LNCaP clone FGC (cell line): ENCODE results near the gene ATXN7L1.

Experiments
- DNase-seq: peaks from one replicate; pipeline ENCODE4 v3.0.0-alpha.2; 2011; ENCODE audit warnings: low read depth
- H3K4me3 ChIP-seq: 2 replicates; pipeline ENCODE4 v1.5.1; 2011; ENCODE audit warnings: mild to moderate bottlenecking, low read depth, low read length, control low read depth
- TF ChIP-seq, protein P1 (sequence below): IDR thresholded peaks from 2 replicates; pipeline ENCODE4 v1.5.1; 2012; ENCODE audit warnings: mild to moderate bottlenecking; ENCODE audit not compliant: control insufficient read depth, insufficient read depth; ENCODE audit errors: extremely low read depth

ATXN7L1 gene

DNA sequence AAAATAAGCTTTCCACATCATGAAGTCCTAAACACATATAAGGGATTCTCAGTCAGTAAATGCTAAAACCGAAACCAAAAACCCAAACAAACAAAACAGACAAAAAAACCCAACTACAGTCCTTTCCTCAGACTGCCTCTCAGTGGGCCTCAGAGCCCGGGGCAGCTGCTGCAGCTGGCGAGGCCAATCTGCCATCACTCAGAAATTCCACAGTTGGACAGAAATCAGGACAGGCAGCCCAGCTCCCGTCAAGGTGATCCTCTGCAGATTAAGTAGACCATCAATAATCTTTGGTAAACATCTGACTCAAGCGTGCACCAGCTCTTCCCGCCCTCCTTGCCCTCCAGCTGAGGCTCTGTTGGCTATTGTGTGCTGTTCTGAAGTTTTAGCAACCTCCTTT is 142.2 kb downstream of the ATXN7L1 start:
- TF ChIP-seq, protein P1, sequence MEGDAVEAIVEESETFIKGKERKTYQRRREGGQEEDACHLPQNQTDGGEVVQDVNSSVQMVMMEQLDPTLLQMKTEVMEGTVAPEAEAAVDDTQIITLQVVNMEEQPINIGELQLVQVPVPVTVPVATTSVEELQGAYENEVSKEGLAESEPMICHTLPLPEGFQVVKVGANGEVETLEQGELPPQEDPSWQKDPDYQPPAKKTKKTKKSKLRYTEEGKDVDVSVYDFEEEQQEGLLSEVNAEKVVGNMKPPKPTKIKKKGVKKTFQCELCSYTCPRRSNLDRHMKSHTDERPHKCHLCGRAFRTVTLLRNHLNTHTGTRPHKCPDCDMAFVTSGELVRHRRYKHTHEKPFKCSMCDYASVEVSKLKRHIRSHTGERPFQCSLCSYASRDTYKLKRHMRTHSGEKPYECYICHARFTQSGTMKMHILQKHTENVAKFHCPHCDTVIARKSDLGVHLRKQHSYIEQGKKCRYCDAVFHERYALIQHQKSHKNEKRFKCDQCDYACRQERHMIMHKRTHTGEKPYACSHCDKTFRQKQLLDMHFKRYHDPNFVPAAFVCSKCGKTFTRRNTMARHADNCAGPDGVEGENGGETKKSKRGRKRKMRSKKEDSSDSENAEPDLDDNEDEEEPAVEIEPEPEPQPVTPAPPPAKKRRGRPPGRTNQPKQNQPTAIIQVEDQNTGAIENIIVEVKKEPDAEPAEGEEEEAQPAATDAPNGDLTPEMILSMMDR = no peak
- no peak for DNase-seq

DNA sequence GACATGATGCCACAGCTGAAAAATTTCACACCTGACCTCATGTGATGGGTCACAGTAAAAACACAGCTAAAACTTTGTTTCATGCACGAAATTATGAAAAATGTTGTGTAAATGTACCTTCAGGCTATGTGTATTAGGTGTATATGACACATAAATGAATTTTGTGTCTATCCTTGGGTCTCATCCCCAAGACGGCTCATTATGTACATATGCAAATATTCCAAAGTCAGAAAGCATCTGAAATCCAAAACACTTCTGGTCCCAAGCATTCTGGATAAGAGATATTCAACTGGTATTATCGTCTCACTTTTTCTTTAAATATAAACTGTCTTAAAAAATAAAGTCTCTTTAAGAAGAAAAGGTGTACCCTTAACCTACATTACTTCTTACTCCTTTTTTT is 145.4 kb downstream of the ATXN7L1 start:
- TF ChIP-seq, protein P1 = no peak
- no peak overlapping the region for H3K4me3 ChIP-seq
- no peak for DNase-seq

More for the DNA sequence above, 142.2 kb downstream of the ATXN7L1 start:
- H3K4me3 ChIP-seq = no peak overlapping the region

DNA sequence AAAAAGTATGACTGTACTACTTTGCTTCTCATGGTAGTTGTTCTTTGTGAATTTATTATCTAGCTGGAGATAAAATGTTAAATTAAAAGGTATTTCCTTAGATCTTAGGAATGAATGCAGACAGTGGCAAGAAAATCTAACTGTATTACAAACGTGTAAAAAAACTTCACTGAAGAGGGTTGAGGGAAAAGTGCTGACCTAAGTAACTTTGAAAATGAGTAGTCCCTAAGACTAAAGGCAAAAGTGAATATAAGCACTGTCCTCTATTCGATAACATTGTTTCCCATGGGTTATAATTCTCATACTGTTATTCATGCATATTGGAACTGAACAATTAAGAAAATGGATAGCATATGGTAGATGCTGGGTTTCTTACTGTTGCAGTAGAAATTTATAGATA is 148.4 kb downstream of the ATXN7L1 start:
- H3K4me3 ChIP-seq = no peak overlapping the region
- TF ChIP-seq, protein P1 = no peak
- DNase-seq = no peak

DNA sequence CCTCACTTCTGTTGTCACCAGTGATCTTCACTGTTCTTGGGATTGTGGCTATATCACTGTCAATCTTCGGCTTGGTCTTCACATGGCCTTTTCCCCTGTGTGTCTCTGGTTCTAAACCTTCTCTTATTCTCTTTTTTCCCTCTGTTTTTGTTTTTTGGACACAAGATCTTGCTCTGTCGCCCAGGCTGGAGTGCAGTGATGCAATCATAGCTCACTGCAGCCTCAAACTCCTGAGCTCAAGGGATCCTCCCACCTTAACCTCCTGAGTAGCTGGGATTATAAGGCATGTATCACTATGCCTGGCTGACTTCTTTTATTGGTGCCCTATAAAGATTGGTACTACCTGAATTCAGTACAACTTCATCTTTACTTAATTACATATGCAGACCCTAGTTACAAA is 151.7 kb downstream of the ATXN7L1 start:
- no peak overlapping the region for H3K4me3 ChIP-seq
- no peak for DNase-seq
- TF ChIP-seq, protein P1 = no peak

- DNase-seq = no peak
- H3K4me3 ChIP-seq = no peak overlapping the region
- TF ChIP-seq, protein P1 = no peak
Measured at GRCh38 chr7:105723572-105723971, 152.8 kb downstream of the ATXN7L1 start.

DNA sequence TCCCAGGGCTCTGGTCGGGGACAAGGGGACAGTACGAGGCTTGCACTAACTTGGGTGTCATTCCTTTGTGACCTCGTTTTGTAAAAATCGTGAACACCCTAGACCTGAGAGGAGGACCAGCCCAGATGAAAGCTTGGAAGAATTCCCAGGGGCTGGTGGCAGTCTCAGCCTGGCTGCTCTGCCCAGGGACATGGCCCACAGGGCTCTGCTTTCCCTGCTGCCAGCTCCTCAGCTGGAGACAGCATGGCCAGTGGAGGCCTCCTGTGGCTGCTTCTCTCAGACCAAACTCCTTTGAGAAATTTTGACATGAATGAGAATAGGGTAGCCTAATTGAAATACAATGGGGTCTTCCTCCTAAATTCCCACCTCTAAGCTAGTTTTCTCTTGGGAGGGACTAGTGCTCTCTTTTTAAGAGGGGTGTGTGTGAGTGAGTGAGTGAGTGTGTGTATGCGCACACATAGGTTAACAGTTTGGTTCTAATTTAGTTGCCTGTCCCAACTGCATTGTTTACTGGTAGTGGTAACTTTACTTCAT is 154.8 kb downstream of the ATXN7L1 start:
- TF ChIP-seq, protein P1 = no peak
- no peak for DNase-seq
- H3K4me3 ChIP-seq = no peak overlapping the region

GRCh38 chr7:105719919-105720318 is 156.5 kb downstream of the ATXN7L1 start:
- H3K4me3 ChIP-seq = no peak overlapping the region
- TF ChIP-seq, protein P1 = no peak
- no peak for DNase-seq
